Esophagus muscularis mucosa (tissue), 4 donors: Measurements from ENCODE around the gene SALL3. TPM values are rescaled to one million over a fixed set of nuclear protein-coding genes. Genes with fewer than 3 reads are reported as not detected.
A peak's percentile ranks its signal among the peaks of the same experiment; 100 is the strongest.

ENCODE experiments used
- DNase-seq: peaks from one replicate; pipeline ENCODE4 v3.0.0-alpha.2; 2017; ENCODE audit errors: extremely low spot score
- H3K27ac ChIP-seq, 4 donors: fragments of 200-600 bp; sonication (generic); replicated peaks in 1 of 4; 1 replicate in 3 of 4; 2 replicates in 1 of 4; pipeline ENCODE4 v1.5.1; 2016 to 2019; ENCODE audit warnings: mild to moderate bottlenecking in 1 of 4
- H3K27me3 ChIP-seq, 4 donors: fragments of 200-600 bp; sonication (generic); one replicate each; pipeline versions ENCODE4 v1.5.1 to v1.6.0; 2016 to 2019
- H3K36me3 ChIP-seq, 4 donors: fragments of 200-600 bp; sonication (generic); one replicate each; pipeline ENCODE4 v1.5.1; 2016 to 2019
- H3K4me1 ChIP-seq, 4 donors: fragments of 200-600 bp; sonication (generic); one replicate each; pipeline ENCODE4 v1.5.1; 2016 to 2019
- H3K4me3 ChIP-seq, 4 donors: fragments of 200-600 bp; sonication (generic); 1 replicate in 2 of 4; 2 replicates in 2 of 4; pipeline ENCODE4 v1.5.1; 2016 to 2019; ENCODE audit warnings: mild to moderate bottlenecking in 4 of 4, moderate library complexity in 1 of 4
- H3K9me3 ChIP-seq, 4 donors: fragments of 200-600 bp; sonication (generic); 1 replicate in 3 of 4; 2 replicates in 1 of 4; pipeline ENCODE4 v1.5.1; 2016 to 2019
- CTCF ChIP-seq, 3 experiments: fragments of 200-600 bp in 2 of 3; fragments of 450-650 bp in 1 of 3; sonication (generic) in 2 of 3; IDR thresholded peaks; one replicate each; pipeline ENCODE4 v1.5.1; 2017 to 2019; ENCODE audit warnings: antibody characterized with exemption in 3 of 3, mild to moderate bottlenecking in 2 of 3, moderate library complexity in 1 of 3
- EP300 ChIP-seq: sonication (generic); formaldehyde crosslinking; IDR thresholded peaks from one replicate; pipeline ENCODE4 v1.6.1; 2017; ENCODE audit warnings: antibody characterized with exemption
- POLR2A ChIP-seq: fragments of 450-650 bp; IDR thresholded peaks from one replicate; pipeline ENCODE4 v1.6.1; 2017; ENCODE audit warnings: antibody characterized with exemption, moderate library complexity, mild to moderate bottlenecking, low read depth
- POLR2AphosphoS5 ChIP-seq, 2 donors: sonication (generic); formaldehyde crosslinking; IDR thresholded peaks; one replicate each; pipeline ENCODE4 v1.6.1; 2017; ENCODE audit warnings: antibody characterized with exemption in 2 of 2
- WGBS: methylation state at CpG from one replicate; pipeline ENCODE4 v1.1.5; 2018; 5-methylcytosine and 5-hydroxymethylcytosine counted together
- intact Hi-C: fragments of 100-400 bp; cut with DNase I; formaldehyde crosslinking; loops from one replicate; pipeline ENCODE4 v1.15.1; 2023
- total RNA-seq, 4 donors: library from RNA; depleted of rRNA; stranded (reverse); fragments of >200 nt; gene quantifications; one replicate each; pipeline versions ENCODE4 v1.1.0 to v1.2.1, GENCODE V29; 2016

The SALL3 gene
- total RNA-seq, 4 donors from 2014 or later = not detected

- peaks cover 7 to 40% (median 27%) of the 10 kb centered on the region in 4 donors for H3K4me1 ChIP-seq
- no peaks in the 10 kb centered on the region for H3K36me3 ChIP-seq
- no peak for TF ChIP-seq CTCF (IDR thresholded peaks at IDR 0.05)
- TF ChIP-seq POLR2AphosphoS5 (IDR thresholded peaks at IDR 0.05) = no peak
- TF ChIP-seq EP300 = no peak
- TF ChIP-seq POLR2A = no peak
- intact Hi-C loops = loop anchor here (10.0 kb wide), 1 partner anchor 1079 kb away; no protein-coding TSS in a partner anchor
- no peak overlapping the region for H3K4me3 ChIP-seq
- peaks cover 0 to 5% (median 0%) of the 10 kb centered on the region in 4 donors for H3K9me3 ChIP-seq
- peaks cover 0 to 95% (median 59%) of the 10 kb centered on the region in 4 donors for H3K27me3 ChIP-seq
- 28% methylated on average over 3 of the region's 3 CpGs for WGBS
- no peak overlapping the region for H3K27ac ChIP-seq
- no peak for DNase-seq
Observed at GRCh38 chr18:78983512-78983911, 3.9 kb downstream of the SALL3 start.

- no peaks in the 10 kb centered on the region for H3K36me3 ChIP-seq
- intact Hi-C loops = loop anchor here (10.0 kb wide), 1 partner anchor 1080 kb away; no protein-coding TSS in a partner anchor
- peaks cover 0 to 87% (median 55%) of the 10 kb centered on the region in 4 donors for H3K27me3 ChIP-seq
- no peak overlapping the region for H3K4me3 ChIP-seq
- WGBS = 27% methylated on average over 30 of the region's 30 CpGs
- H3K4me1 ChIP-seq = peaks cover 7 to 26% (median 18%) of the 10 kb centered on the region in 4 donors
- no peak overlapping the region for H3K27ac ChIP-seq
- no peak for TF ChIP-seq POLR2AphosphoS5 (IDR thresholded peaks at IDR 0.05)
- TF ChIP-seq EP300 = no peak
- no peak for TF ChIP-seq CTCF (IDR thresholded peaks at IDR 0.05)
- TF ChIP-seq POLR2A = no peak
- H3K9me3 ChIP-seq = peaks cover 0 to 5% (median 0%) of the 10 kb centered on the region in 4 donors
- no peak for DNase-seq
Observed at GRCh38 chr18:78984941-78985784, 5.5 kb downstream of the SALL3 start.

GRCh38 chr18:78986018-78986481 lies 6.4 kb downstream of the SALL3 start:
- intact Hi-C loops = loop anchor here (10.0 kb wide), 1 partner anchor 1081 kb away; no protein-coding TSS in a partner anchor
- TF ChIP-seq CTCF (IDR thresholded peaks at IDR 0.05) (peak in 2 of 3 experiments; percentile 11 to 30), EP300 (no peak), POLR2A (no peak)
- Histone ChIP-seq H3K27ac (no peak overlapping the region), H3K27me3 (peaks cover 0 to 82% (median 47%) of the 10 kb centered on the region in 4 donors), H3K36me3 (no peaks in the 10 kb centered on the region), H3K9me3 (peaks cover 0 to 5% (median 0%) of the 10 kb centered on the region in 4 donors), H3K4me3 (no peak overlapping the region), H3K4me1 (peaks cover 2 to 17% (median 9%) of the 10 kb centered on the region in 4 donors)
- no peak for DNase-seq
- 14% methylated on average over 20 of the region's 20 CpGs for WGBS

GRCh38 chr18:78991446-78991845 lies 11.8 kb downstream of the SALL3 start:
- Histone ChIP-seq H3K27me3 (peaks cover 0 to 49% (median 7%) of the 10 kb centered on the region in 4 donors), H3K36me3 (no peaks in the 10 kb centered on the region), H3K4me1 (no peaks in the 10 kb centered on the region), H3K27ac (no peak overlapping the region), H3K9me3 (no peaks in the 10 kb centered on the region), H3K4me3 (no peak overlapping the region)
- 77% methylated on average over 13 of the region's 13 CpGs for WGBS
- intact Hi-C loops = no loop called here
- DNase-seq = no peak
- TF ChIP-seq CTCF (IDR thresholded peaks at IDR 0.05) (no peak), EP300 (no peak), POLR2A (no peak), POLR2AphosphoS5 (IDR thresholded peaks at IDR 0.05) (no peak)
